NT2/D1 (cell line): ENCODE results near the gene OR52A1.

ENCODE experiments used
- SUZ12 ChIP-seq: IDR thresholded peaks from 2 replicates; pipeline ENCODE4 v1.6.1; 2011; ENCODE audit not compliant: insufficient read length, insufficient read depth; ENCODE audit errors: extremely low read depth
- YY1 ChIP-seq: IDR thresholded peaks from 2 replicates; pipeline ENCODE4 v1.6.1; 2011; ENCODE audit not compliant: insufficient read length, insufficient read depth
- ZNF274 ChIP-seq: IDR thresholded peaks from 2 replicates; pipeline ENCODE4 v1.6.1; 2011; ENCODE audit warnings: mild to moderate bottlenecking, low read depth, low read length

GRCh38 chr11:5123802-5124521 is 30.6 kb downstream of the OR52A1 start:
- TF ChIP-seq YY1: no peak
- TF ChIP-seq SUZ12: no peak
- no peak for TF ChIP-seq ZNF274
